Coronary artery (tissue), 2 donors: ENCODE data around the gene AFF3.
"Not testable (repeated sequence)": the region's sequence is repeated elsewhere in the genome, so short reads cannot be mapped to it uniquely, and the experiment has no call there.

Experiments used
- DNase-seq: peaks from one replicate; pipeline ENCODE4 v3.0.0-alpha.2; 2017; ENCODE audit warnings: low spot score
- H3K27ac ChIP-seq, 2 donors: fragments of 200-600 bp; sonication (generic); one replicate each; pipeline ENCODE4 v1.5.1; 2016 to 2019
- H3K4me3 ChIP-seq: fragments of 200-600 bp; sonication (generic); 2 replicates; pipeline ENCODE4 v1.5.1; 2016; ENCODE audit warnings: mild to moderate bottlenecking, moderate library complexity
- CTCF ChIP-seq: fragments of 200-600 bp; sonication (generic); IDR thresholded peaks from one replicate; pipeline ENCODE4 v1.5.1; 2019; ENCODE audit warnings: antibody characterized with exemption

Gene AFF3

GRCh38 chr2:99939135-99939534 is 203.3 kb downstream of the AFF3 start:
- no peak overlapping the region for H3K4me3 ChIP-seq
- H3K27ac ChIP-seq, result no peak overlapping the region
- no peak for DNase-seq
- TF ChIP-seq CTCF, result no peak

GRCh38 chr2:99938250-99938649 is 204.1 kb downstream of the AFF3 start:
- H3K27ac ChIP-seq, result no peak overlapping the region
- no peak for DNase-seq
- H3K4me3 ChIP-seq, result no peak overlapping the region
- no peak for TF ChIP-seq CTCF

- TF ChIP-seq CTCF, result no peak
- DNase-seq, result no peak
- no peak overlapping the region for H3K4me3 ChIP-seq
- no peak overlapping the region for H3K27ac ChIP-seq
These were observed 206.3 kb downstream of the AFF3 start for GRCh38 chr2:99936065-99936464.

- H3K27ac ChIP-seq, result no peak overlapping the region
- no peak overlapping the region for H3K4me3 ChIP-seq
- no peak for TF ChIP-seq CTCF
- DNase-seq, result no peak
These were observed 206.7 kb downstream of the AFF3 start for GRCh38 chr2:99935662-99936061.

- H3K4me3 ChIP-seq, result no peak overlapping the region
- TF ChIP-seq CTCF, result no peak
- H3K27ac ChIP-seq, result no peak overlapping the region
- no peak for DNase-seq
These were observed 208.3 kb downstream of the AFF3 start for GRCh38 chr2:99933894-99934650.

GRCh38 chr2:99933491-99933890 is 208.9 kb downstream of the AFF3 start:
- DNase-seq, H3K27ac ChIP-seq, H3K4me3 ChIP-seq: not testable (repeated sequence)

GRCh38 chr2:99928470-99929053 is 213.8 kb downstream of the AFF3 start:
- no peak overlapping the region for H3K27ac ChIP-seq
- DNase-seq, result no peak
- H3K4me3 ChIP-seq, result no peak overlapping the region
- TF ChIP-seq CTCF, result no peak

- DNase-seq, H3K4me3 ChIP-seq: not testable (repeated sequence)
These were observed 214.6 kb downstream of the AFF3 start for GRCh38 chr2:99927690-99928207.

More at GRCh38 chr2:99927690-99928207, 214.6 kb downstream of the AFF3 start:
- not testable (repeated sequence) for H3K27ac ChIP-seq
